ENCODE results near the gene FARSA.
"Not testable (repeated sequence)": the region's sequence is repeated elsewhere in the genome, so short reads cannot be mapped to it uniquely, and the experiment has no call there.

Gene FARSA

DNA sequence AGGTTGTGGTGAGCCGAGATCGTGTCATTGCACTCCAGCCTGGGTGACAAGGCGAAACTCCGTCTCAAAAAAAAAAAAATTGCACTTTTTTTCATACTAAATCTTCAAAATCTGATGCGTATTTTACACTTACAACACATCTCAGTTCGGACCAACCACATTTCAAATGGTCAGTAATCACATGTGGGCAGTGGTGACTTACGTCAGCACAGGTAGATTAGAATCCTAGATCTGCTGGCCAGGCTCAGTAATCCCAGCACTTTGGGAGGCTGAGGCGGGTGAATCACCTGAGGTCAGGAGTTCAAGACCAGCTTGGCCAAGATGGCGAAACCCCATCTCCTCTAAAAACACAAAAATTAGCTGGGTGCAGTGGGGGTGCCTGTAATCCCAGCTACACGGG, 1.6 kb upstream of the FARSA start:
- no peak overlapping the region for H3K27ac ChIP-seq (ENCODE audit: low read depth, low read length, severe bottlenecking)
- H3K9me3 ChIP-seq (ENCODE audit: control insufficient read depth, low read length) = no peaks in the 10 kb centered on the region
- peaks cover 31% of the 10 kb centered on the region for H3K36me3 ChIP-seq (ENCODE audit: control insufficient read depth, insufficient read depth, low read length)
- H3K4me1 ChIP-seq (ENCODE audit: control insufficient read depth, insufficient read depth, low read length, poor library complexity, severe bottlenecking) = peaks cover 10% of the 10 kb centered on the region
- 96 to 98% methylated on average over 7 to 9 of the region's 10 CpGs for WGBS, 2 experiments (ENCODE audit: insufficient coverage in 2 of 2)
- H3K4me3 ChIP-seq (ENCODE audit: extremely low read depth, insufficient read depth, low read length, poor library complexity, severe bottlenecking) = no peak overlapping the region

DNA sequence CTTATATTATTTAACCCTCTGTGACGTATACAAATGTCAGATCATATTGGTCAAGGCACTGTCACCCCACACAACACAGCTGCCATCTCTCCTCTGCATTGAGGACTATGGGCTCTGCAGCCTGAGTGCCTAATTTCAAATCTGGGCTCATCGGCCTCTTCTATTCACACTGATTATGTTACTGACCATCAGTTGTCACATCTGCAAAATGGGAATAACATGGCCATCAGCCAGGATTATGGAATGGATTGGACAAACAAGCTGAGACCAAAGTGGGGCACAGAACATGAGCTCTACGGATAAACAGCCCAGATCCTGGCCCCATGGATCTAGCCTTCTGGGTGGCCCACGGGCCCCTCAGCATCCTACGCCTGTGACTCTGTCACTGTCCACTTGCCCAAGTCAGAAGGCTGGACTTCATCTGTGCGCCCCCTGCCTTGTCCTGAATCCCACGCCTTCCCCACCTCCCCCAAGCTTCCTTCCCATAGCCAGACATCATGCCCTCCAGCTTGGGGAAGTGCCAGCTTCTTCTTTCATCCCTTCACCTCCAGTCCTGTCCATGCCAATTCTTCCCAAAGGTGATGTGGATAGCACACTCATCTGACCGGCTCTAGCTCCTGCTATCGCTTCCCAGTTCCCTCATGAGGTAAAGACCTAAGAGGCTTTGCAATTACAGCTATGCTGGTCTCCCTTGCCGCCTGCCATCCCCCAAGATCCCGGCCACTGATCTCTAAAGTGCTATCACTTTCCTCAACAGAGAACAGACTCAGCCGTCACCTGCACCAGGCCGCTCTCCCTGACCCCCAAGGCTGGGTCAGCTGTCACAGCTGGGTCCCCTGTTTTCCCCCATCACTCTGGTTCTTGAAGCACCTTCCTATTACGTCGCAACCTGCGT, 872 bp downstream of the FARSA start:
- H3K4me1 ChIP-seq (ENCODE audit: control insufficient read depth, insufficient read depth, low read length, poor library complexity, severe bottlenecking) = peaks cover 6% of the 10 kb centered on the region
- no peak overlapping the region for H3K27ac ChIP-seq (ENCODE audit: low read depth, low read length, severe bottlenecking)
- H3K4me3 ChIP-seq (ENCODE audit: extremely low read depth, insufficient read depth, low read length, poor library complexity, severe bottlenecking) = peak overlapping the region; percentile 94
- H3K9me3 ChIP-seq (ENCODE audit: control insufficient read depth, low read length) = no peaks in the 10 kb centered on the region
- 31 to 38% methylated on average over 14 to 16 of the region's 16 CpGs for WGBS, 2 experiments (ENCODE audit: insufficient coverage in 2 of 2)
- H3K36me3 ChIP-seq (ENCODE audit: control insufficient read depth, insufficient read depth, low read length) = peaks cover 40% of the 10 kb centered on the region

DNA sequence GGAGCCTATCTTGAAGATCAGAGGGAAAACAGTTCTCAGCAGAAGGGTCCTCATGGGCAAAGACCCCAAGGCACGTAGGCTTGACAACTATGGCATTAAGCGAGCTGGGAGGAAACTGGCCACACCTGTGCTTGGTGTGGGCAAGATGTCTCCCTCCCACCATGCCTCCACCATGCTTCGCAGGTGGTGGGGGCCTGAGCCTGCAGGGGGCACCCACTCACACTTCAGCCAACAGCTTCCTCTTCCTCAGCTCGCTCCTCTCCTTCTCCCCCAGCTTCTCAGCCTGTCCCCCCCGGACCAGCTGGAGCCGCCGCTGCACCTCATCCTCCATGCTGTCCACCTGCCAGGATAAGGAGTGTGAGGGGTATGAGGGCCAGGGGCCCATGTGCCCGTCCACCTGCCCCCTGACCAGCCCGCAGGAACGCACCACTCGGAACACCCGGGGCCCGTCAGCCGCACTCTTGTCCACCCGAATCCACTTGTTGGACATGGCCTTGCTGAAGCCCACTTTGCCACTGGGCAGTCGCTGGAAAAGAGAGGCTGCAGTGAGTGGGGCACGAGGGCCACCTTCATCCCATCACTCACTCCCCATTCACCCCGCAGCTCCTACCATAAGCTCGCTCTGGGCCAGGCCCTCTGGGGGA, 3.4 kb downstream of the FARSA start:
- Histone ChIP-seq H3K4me1 (ENCODE audit: control insufficient read depth, insufficient read depth, low read length, poor library complexity, severe bottlenecking) (no peaks in the 10 kb centered on the region), H3K27ac (ENCODE audit: low read depth, low read length, severe bottlenecking) (no peak overlapping the region), H3K36me3 (ENCODE audit: control insufficient read depth, insufficient read depth, low read length) (peaks cover 58% of the 10 kb centered on the region), H3K4me3 (ENCODE audit: extremely low read depth, insufficient read depth, low read length, poor library complexity, severe bottlenecking) (no peak overlapping the region), H3K9me3 (ENCODE audit: control insufficient read depth, low read length) (no peaks in the 10 kb centered on the region)
- WGBS, 2 experiments (ENCODE audit: insufficient coverage in 2 of 2) = 97 to 98% methylated on average over 13 to 15 of the region's 19 CpGs

DNA sequence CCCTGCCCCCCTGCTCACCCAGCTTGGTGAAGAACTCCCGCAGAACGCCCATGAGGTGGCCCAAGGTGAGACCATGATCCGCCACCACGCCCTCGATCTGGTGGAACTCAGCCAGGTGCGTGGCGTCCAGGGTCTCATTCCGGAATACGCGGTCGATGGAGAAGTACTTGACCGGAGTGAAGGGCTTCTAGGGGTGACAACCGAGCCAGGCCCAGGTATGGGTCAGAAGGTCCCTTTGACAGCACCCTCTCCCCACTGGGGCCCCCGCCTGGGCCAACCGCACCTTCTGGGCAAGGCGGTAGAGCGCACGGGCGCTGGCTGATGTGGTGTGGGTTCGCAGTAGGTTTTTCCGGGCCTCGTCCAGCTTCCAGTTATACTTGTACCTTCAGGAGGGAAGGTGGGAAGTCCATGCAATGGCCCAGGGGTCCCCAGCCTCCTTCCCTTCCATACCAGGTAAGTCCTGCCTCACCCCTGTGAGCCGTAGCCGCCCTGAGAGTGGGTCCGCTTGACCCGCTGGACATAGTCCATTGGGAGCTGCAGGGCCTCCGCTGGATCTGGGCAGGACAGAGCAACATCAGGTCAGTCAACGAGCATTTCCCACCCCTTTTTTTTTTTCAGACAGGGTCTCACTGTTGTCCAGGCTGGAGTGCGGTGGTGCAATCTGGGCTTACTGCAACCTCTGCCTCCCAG, 8.7 kb downstream of the FARSA start:
- peaks cover 65% of the 10 kb centered on the region for H3K36me3 ChIP-seq (ENCODE audit: control insufficient read depth, insufficient read depth, low read length)
- H3K27ac ChIP-seq (ENCODE audit: low read depth, low read length, severe bottlenecking) = no peak overlapping the region
- H3K4me3 ChIP-seq (ENCODE audit: extremely low read depth, insufficient read depth, low read length, poor library complexity, severe bottlenecking) = no peak overlapping the region
- 93 to 99% methylated on average over 19 to 29 of the region's 29 CpGs for WGBS, 2 experiments (ENCODE audit: insufficient coverage in 2 of 2)
- H3K4me1 ChIP-seq (ENCODE audit: control insufficient read depth, insufficient read depth, low read length, poor library complexity, severe bottlenecking) = no peaks in the 10 kb centered on the region
- H3K9me3 ChIP-seq (ENCODE audit: control insufficient read depth, low read length) = no peaks in the 10 kb centered on the region

DNA sequence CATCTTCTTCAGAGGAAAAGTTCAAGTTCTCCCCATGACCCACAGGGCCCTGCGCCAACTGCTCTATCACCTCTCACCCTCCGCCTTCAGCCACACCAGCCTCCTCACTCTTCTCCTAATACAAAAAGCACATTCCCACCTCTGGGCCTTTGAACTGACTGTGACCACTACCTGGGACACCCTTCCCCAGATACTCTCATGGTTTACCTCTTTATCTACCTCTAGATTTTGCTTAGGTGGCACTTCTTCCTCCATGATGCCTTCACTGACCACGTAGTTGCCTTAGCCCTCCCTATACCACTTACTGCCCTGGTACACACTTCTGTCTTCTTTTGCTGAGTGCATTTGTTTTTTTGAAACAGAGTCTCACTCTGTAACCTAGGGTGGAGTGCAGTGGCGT, 10.6 kb downstream of the FARSA start:
- no peak overlapping the region for H3K4me3 ChIP-seq (ENCODE audit: extremely low read depth, insufficient read depth, low read length, poor library complexity, severe bottlenecking)
- H3K4me1 ChIP-seq (ENCODE audit: control insufficient read depth, insufficient read depth, low read length, poor library complexity, severe bottlenecking) = no peaks in the 10 kb centered on the region
- H3K36me3 ChIP-seq (ENCODE audit: control insufficient read depth, insufficient read depth, low read length) = peaks cover 47% of the 10 kb centered on the region
- H3K9me3 ChIP-seq (ENCODE audit: control insufficient read depth, low read length) = no peaks in the 10 kb centered on the region
- 93 to 100% methylated on average over 3 to 4 of the region's 4 CpGs for WGBS, 2 experiments (ENCODE audit: insufficient coverage in 2 of 2)
- no peak overlapping the region for H3K27ac ChIP-seq (ENCODE audit: low read depth, low read length, severe bottlenecking)

DNA sequence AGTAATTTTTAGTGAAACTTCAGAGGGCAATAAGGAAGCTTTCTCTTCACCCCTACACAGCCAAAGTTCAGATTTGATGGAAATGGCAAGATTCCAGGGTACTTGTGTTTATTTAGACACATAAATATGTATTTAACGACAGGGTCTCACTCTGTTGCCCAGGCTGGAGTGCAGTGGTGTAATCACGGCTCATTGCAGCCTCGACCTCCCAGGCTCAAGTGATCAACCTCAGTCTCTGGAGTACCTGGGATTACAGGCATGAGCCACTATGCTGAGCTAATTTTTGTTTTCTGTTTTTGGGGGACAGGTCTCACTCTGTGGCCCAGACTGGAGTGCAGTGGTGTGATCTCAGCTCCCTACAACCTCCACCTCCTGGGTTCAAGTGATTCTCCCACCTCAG, 12.5 kb downstream of the FARSA start:
- H3K4me3 ChIP-seq (ENCODE audit: extremely low read depth, insufficient read depth, low read length, poor library complexity, severe bottlenecking) = no peak overlapping the region
- 95 to 97% methylated on average over 3 of the region's 3 CpGs for WGBS, 2 experiments (ENCODE audit: insufficient coverage in 2 of 2)
- H3K27ac ChIP-seq (ENCODE audit: low read depth, low read length, severe bottlenecking) = no peak overlapping the region
- no peaks in the 10 kb centered on the region for H3K9me3 ChIP-seq (ENCODE audit: control insufficient read depth, low read length)
- peaks cover 33% of the 10 kb centered on the region for H3K36me3 ChIP-seq (ENCODE audit: control insufficient read depth, insufficient read depth, low read length)
- H3K4me1 ChIP-seq (ENCODE audit: control insufficient read depth, insufficient read depth, low read length, poor library complexity, severe bottlenecking) = no peaks in the 10 kb centered on the region

DNA sequence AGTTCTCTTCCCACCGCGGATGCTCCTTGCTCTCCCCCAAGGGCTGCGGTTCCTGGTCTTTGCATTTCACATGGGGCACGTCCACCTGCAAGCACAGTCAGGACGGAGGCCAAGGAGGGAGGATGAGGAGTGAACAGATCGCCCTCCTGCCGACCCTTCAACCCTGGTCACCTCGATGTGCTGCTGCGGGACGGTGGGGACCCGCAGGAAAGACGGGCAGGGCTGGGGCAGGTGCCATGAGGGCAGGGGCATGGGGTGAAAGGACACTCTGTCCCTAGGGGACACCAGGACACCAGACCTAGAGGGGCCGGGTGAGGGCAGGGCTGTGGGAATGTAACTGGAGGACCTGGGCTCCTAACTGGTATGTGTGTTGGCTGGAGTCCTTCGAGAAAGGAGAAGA, 15.3 kb downstream of the FARSA start:
- no peak overlapping the region for H3K4me3 ChIP-seq (ENCODE audit: extremely low read depth, insufficient read depth, low read length, poor library complexity, severe bottlenecking)
- H3K36me3 ChIP-seq (ENCODE audit: control insufficient read depth, insufficient read depth, low read length) = peaks cover 11% of the 10 kb centered on the region
- WGBS, 2 experiments (ENCODE audit: insufficient coverage in 2 of 2) = 92 to 97% methylated on average over 7 to 14 of the region's 14 CpGs
- H3K9me3 ChIP-seq (ENCODE audit: control insufficient read depth, low read length) = no peaks in the 10 kb centered on the region
- H3K27ac ChIP-seq (ENCODE audit: low read depth, low read length, severe bottlenecking) = no peak overlapping the region
- H3K4me1 ChIP-seq (ENCODE audit: control insufficient read depth, insufficient read depth, low read length, poor library complexity, severe bottlenecking) = no peaks in the 10 kb centered on the region

DNA sequence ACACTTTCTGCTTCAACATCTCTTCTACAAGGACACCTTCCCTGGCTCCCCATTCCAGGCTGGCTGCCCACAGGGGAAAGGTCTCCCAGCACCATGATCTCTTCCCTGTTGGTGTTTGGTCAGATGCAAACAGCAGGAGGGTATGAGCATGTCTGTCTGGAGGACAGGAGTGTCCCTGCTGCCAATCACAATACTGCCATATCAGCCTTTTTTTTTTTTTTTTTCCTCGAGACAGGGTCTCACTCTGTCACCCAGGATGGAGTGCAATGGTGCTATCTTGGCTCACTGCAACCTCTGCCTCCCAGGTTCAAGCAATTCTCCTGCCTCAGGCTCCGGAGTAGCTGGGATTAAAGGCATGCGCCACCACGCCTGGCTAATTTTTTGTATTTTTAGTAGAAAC, 17.7 kb downstream of the FARSA start:
- H3K36me3 ChIP-seq (ENCODE audit: control insufficient read depth, insufficient read depth, low read length); H3K4me1 ChIP-seq (ENCODE audit: control insufficient read depth, insufficient read depth, low read length, poor library complexity, severe bottlenecking); H3K4me3 ChIP-seq (ENCODE audit: extremely low read depth, insufficient read depth, low read length, poor library complexity, severe bottlenecking); H3K27ac ChIP-seq (ENCODE audit: low read depth, low read length, severe bottlenecking); H3K9me3 ChIP-seq (ENCODE audit: control insufficient read depth, low read length): not testable (repeated sequence)
- 81 to 100% methylated on average over 3 of the region's 4 CpGs for WGBS, 2 experiments (ENCODE audit: insufficient coverage in 2 of 2)

DNA sequence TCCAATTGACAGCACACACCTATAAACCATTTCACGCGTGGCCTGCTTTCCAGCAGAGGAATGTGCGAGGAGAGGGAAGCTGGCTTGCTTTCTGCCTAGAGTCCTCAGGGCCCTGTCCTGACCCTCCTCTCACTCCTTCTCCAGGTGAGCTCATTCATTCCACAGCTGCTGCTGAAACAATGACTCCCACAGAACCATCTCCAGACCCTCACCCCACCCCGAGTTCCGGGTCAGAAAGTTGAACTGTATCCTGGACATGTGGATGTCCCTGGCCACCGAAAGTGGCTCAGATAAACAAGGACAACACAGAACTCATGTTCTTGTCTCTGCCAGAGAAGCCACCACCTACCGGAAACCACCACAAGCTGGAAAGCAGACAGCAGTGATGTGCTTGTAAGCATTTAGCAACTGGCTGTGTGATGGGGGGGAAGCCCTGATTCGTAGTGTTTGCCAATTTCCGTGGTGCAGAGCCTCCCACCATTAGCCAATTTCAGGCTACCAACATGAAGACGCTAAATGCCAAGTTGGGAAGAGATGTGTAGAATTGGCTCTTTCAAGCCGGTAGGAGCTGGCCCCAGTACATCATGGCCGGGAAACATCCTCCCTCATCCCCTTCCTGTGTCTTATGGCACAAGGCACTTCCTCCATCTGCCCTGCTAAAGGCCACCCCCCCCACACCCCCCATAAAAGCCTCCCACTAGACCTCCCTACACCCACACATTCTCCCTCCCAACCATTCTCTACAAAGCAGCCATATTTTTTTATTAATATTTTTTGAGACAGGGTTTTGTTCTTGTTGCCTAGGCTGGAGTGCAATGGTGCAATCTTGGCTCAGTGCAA, 19.4 kb downstream of the FARSA start:
- Histone ChIP-seq H3K4me3 (ENCODE audit: extremely low read depth, insufficient read depth, low read length, poor library complexity, severe bottlenecking) (no peak overlapping the region), H3K27ac (ENCODE audit: low read depth, low read length, severe bottlenecking) (no peak overlapping the region), H3K36me3 (ENCODE audit: control insufficient read depth, insufficient read depth, low read length) (no peaks in the 10 kb centered on the region), H3K4me1 (ENCODE audit: control insufficient read depth, insufficient read depth, low read length, poor library complexity, severe bottlenecking) (no peaks in the 10 kb centered on the region), H3K9me3 (ENCODE audit: control insufficient read depth, low read length) (no peaks in the 10 kb centered on the region)
- 96 to 99% methylated on average over 10 to 12 of the region's 12 CpGs for WGBS, 2 experiments (ENCODE audit: insufficient coverage in 2 of 2)

DNA sequence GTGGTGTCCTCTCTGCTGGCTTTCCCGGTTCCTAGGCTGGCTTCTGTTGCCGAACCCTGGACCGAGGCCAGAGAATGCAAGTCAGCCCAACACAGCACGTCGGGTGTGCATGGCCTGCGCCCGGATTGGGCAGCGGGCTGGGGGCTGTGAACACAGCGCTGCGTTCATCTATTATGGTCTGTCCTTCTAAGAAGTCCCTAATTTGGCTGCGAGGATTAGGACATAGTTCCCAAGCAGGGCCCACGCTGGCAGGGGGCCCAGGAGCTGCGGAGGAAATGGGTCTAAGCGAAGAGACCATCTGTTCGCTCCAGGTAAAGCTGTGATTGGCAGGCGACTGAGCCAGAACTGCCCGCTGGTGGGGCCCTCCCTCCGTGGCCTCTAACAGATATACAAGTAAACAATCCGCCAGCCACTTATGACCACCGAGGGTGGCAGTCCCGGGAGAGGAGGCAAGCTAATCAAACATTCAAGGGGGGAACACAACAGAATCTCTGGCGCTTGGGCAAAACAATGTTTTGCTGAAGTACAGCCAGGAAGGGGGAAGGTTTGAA, 20.4 kb downstream of the FARSA start:
- Histone ChIP-seq H3K27ac (ENCODE audit: low read depth, low read length, severe bottlenecking) (no peak overlapping the region), H3K4me1 (ENCODE audit: control insufficient read depth, insufficient read depth, low read length, poor library complexity, severe bottlenecking) (no peaks in the 10 kb centered on the region), H3K36me3 (ENCODE audit: control insufficient read depth, insufficient read depth, low read length) (no peaks in the 10 kb centered on the region), H3K9me3 (ENCODE audit: control insufficient read depth, low read length) (no peaks in the 10 kb centered on the region), H3K4me3 (ENCODE audit: extremely low read depth, insufficient read depth, low read length, poor library complexity, severe bottlenecking) (no peak overlapping the region)
- 70 to 80% methylated on average over 15 to 17 of the region's 22 CpGs for WGBS, 2 experiments (ENCODE audit: insufficient coverage in 2 of 2)

Data from mesodermal cell (in vitro differentiated cells).